ENCODE data around the gene CXCL11.
"Not testable (repeated sequence)": the region's sequence is repeated elsewhere in the genome, so short reads cannot be mapped to it uniquely, and the experiment has no call there.

The CXCL11 gene

DNA sequence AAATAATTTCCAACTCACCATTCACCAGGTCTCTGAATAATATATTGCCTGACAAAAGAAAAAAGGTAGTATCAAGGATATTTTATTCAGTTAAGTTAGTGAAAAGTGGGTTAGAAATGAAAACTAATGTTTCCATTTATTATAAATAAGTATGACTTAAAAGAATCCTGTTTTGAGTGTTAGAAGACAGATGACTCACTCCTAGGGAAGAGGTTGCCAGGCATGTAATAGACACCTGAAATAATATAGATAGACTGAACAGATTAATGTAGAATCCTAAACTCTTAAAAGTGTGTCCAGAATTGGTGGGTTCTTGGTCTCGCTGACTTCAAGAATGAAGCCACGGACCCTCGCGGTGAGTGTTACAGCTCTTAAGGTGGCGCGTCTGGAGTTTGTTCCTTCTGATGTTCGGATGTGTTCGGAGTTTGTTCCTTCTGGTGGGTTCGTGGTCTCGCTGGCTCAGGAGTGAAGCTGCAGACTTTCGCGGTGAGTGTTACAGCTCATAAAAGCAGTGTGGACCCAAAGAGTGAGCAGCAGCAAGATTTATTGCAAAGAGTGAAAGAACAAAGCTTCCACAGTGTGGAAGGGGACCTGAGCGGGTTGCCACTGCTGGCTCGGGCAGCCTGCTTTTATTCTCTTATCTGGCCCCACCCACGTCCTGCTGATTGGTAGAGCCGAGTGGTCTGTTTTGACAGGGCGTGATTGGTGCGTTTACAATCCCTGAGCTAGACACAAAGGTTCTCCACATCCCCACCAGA, 6.5 kb upstream of the CXCL11 start:
- not testable (repeated sequence) for DNase-seq

DNA sequence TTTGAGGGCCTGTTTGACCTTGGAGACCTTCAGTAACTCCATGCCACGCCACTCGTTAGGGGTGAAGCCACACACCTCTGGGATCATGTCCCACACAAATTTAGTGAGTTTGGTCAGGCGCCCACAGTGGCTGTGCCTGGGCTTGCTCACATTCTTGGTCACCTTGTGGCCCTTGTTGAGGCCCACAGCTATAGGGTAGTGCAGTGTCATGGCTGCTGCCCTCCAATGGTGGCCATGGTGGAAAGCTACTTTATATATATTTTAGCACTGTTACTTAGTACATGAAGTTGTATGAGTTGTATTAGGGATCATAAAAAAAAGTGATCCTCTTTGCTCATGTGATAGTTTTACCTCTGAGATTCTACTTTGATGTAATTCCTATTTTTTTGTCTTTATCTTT, 985 bp upstream of the CXCL11 start:
- no peak for DNase-seq

DNA sequence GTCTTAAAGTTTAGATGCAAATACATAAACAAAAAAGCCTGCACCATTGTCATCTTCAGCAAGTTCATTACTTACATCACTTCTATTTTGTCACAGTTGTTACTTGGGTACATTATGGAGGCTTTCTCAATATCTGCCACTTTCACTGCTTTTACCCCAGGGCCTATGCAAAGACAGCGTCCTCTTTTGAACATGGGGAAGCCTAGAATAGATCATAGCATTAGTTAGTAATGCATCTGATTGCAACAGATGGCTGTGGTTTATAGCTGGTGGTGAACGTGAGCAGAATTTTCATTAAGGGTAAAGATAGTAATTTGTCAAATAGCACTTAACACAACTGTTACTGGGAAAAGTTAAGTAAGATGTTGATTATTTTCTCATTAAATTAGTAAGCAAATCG, 729 bp downstream of the CXCL11 start:
- no peak for DNase-seq

DNA sequence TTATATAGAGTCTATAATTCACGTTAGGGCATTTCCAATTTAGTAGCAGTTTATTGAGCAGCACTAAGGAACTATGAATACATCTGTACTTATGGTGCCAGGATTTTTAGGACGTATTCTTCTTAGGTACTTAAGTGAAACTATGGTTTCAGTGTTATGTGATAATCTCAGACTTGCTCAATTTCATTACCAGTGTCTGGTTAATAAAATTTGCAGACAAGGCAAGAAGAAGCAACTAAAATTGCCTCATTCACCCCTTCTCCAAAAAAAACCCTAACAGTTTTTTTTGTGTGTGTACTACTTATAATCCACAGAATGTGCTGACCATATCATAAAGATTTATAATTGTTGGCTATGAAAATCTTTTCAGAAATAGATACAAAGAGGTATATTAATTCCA, 6.6 kb downstream of the CXCL11 start:
- no peak for DNase-seq

DNA sequence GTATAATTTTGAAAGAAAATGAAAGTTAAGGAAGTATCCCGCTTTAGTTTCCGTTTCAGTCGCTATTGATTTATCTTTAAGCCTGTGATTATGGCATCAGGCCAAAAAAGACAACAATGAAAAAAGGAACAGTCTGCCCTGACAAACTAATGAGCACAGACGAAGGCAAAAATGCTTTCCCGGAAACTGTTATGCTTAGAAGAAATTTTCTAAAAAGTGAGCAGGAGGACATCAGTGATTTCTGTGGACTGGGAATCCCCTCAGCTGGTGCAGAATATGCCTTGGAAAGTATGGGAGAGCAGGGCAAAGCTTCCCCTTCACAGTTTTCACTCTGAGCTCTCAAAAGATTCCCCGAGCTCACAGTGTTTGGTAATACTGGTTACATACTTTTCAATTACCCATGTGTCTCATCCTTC, 7.5 kb downstream of the CXCL11 start:
- no peak for DNase-seq

DNA sequence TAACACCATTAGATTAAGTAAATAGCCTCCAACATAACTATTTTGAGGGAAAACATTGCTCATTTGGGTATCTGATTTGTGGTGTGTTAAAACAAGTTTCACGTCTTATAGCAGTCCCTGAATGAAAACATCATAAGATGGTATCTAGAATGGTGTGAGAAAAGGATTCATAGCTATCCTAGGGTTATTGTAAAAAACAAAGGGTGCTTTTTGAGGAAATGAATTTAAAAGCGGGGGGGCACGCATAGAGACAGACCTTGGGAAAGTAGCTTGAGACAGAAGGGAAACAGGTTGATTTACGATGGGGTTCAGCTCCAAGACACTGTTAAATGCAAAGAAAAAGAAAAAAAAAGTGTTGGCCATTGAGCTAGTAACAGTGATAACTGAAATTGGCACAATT, 11.8 kb downstream of the CXCL11 start:
- DNase-seq, result no peak

DNA sequence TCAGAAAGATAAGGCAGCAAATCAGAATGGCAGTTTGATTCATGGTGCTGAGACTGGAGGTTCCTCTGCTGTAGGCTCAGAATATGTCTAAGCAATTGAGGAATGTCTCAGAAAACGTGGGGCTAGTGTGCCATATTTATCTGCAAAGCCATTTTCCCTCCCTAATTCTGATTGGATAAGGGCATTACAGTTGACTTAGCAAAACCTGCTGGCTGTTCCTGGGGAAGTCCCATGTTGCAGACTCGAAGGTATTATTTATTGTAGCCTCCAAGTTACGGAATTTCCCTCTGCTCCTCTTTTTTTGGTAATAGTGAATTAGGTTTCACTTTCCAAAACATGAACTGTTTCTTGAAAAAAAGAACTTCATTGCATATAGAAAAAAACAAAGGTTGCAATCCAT, 12.5 kb downstream of the CXCL11 start, which contains the start of gene CXCL10:
CXCL10 (minus strand) TSS at position 109 of the 400 bp plus-strand sequence; CDS start at position 43, 66 bp downstream.
- no peak for DNase-seq

DNA sequence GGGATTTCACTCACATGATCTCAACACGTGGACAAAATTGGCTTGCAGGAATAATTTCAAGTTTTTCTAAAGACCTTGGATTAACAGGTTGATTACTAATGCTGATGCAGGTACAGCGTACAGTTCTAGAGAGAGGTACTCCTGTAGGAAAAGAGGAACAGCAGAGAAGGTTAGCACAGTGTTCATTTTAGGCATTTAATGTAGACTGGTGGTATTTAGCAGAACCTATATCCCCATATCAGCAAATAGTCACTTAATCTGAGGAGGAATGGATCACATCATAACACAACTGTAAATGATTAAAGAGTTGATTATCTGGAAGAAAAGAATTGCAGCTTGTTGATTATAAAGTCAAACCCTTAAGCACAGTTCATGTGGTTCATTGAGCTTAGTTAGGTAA, 13.2 kb downstream of the CXCL11 start:
- no peak for DNase-seq

DNA sequence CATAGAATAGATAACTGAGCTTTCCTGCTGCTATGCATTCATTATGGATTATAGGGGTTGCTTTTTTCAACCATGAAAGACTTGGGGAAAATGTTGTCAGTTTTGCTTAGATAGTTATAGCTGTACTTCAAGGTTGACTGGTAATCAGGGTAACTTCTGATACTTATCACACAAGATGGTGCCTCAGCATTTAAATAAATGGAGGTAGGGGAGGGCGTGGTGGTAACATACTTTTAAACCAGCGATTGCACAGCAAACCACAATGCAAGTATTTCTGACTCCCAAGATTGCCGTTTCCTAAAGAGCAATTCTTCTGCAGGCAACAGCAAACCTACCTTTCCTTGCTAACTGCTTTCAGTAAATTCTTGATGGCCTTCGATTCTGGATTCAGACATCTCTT, 13.8 kb downstream of the CXCL11 start:
- no peak for DNase-seq

DNA sequence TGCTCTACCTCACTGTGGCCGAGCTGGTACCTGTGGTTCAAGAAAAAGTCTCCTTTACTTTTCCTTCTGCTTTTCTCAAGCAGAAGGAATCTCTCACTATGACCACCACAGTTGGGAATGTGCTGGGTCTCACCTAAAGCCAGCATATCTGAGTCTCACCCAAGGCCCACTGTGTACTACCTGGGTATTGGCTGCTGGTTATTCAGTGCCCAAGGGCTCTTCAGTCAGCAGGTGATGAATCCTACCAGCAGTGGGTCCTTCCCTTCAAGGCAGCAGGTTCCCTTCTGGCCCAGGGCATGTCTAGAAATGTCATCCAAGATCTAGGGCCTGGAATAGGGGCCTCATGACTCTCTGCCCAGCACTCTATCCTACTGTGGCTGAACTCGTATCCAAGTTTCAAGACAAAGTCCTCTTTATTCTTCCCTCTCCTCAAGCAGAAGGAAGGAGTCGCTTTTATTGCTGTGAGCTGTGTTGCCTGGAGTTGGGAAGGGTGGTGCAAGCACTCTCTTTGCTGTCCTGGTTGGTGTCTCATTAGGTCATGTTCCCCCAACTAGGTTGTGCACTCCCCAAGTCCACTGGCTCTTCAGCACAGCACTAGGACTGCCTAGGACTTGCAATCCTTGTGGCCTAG, 18.7 kb downstream of the CXCL11 start:
- no peak for DNase-seq

DNA sequence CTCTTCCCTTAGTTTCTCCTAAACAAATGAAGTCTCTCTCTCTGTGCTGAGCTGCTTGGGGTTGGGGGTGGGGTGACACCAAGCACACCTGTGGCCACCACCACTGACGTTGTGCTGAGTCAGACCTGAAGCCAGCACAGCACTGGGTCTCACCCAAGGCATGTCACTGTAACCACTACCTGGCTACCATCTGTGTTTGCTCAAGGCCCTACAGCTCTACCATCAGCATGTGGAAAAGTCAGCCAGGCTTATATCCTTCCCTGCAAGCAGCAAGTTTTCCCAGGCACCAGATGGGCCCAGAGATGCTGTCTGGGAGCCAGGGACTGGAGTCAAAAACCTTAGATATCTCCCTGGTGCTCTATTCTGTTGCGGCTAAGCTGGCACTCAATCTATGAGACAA, 19.5 kb downstream of the CXCL11 start:
- DNase-seq, result no peak

DNA sequence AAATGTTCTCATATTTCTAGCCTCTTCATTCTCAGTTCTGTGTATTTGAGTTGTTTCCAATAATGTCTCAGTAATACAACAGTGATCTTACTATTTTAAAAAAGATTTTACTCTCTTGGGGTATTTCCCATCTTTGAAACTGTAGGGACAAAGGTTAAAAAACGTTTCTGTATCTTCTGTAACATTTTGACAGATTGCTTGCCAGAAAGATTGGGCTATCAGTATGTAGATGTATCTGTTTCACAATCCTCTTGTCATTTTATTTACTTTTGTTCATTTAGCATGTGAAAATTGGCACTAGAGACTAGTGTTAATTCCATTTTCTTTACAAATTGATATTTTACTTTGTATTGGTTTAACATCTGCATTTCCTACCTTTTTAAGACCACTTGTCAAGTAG, 22.3 kb downstream of the CXCL11 start:
- no peak for DNase-seq

DNA sequence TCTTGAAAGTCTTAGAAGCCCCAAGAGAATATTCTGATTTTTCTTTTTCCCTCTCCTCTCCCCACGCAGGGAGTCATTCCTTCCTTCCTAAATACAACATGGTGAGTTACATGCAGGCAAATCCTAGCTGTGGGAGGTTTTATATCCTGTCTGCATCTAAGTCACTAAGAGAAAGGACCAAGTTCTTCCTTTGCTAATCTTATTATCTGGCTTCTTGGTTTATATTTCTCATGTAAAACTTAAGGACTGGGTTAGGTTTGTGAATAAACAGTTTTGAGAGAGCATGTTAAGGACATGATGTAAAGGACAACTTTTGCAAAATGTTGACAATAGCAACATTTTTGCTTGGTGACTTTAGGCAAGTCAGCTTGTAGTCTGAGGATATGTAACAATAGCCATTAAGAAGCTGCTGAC, 23.5 kb downstream of the CXCL11 start:
- DNase-seq, result no peak

DNA sequence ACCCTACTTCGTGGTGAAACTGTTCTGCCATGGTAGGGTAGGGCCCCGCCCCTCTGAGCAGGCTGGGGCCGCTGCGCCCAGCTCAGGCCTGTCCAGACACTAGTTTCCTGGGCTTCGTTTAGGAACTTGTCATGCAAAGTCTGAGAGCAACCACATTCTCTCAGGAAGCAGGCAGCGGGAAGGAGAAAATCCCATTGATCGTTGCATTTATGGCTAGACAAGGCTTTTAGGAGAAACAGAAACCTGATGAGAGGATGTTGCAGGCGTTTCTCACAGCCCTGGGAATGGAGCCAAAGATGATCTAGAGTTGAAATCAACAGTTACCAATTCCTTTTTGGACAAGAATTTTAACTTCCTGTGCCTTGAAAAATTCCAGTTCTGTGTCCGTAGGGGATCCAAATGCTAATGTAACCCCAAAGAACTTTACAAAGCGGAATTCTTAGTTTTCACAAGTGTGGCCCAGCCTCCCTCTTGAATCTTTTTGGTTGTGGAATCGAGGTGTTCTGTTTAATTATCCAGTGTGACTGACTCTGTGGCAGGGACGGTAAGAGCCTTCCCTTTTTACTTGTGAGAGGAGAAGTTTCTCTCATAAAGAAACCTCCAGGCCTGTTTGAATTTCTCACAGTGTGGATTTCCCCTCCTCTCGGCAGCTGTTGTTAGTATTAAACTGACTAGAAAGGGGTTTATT, 24.0 kb downstream of the CXCL11 start:
- no peak for DNase-seq

DNA sequence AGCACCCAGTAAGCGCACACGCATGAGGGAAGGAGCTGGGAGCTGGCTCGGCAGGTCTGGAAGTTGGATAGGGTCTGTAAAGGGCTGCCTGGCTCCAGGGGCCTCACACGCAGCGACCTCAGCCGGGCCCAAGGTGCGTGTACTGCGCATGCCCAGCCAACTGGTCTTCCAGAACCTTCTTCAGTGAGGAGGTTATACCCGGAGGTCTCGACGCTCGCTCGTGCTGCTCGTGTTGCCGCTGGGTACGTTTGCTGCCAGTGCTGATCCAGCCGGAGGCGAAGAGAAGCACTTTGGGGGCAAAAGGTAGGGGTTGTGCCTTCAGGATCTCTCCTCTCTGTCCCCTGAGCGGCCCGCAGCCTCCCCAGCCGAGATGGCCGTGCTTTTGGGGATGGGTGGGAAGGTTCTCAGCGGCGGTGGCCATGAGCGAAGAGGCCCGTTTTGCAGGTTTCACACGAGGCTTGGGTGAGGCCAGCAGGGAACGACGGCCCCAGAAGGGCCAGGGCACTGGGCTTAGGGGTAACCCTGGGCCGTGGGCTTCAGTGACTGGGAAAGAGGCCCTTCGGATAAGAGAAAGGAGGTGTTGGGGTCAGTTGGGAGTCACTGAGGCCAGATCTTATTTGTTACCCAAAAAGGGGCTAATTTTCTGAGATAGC, 24.7 kb downstream of the CXCL11 start:
- DNase-seq, result no peak

DNA sequence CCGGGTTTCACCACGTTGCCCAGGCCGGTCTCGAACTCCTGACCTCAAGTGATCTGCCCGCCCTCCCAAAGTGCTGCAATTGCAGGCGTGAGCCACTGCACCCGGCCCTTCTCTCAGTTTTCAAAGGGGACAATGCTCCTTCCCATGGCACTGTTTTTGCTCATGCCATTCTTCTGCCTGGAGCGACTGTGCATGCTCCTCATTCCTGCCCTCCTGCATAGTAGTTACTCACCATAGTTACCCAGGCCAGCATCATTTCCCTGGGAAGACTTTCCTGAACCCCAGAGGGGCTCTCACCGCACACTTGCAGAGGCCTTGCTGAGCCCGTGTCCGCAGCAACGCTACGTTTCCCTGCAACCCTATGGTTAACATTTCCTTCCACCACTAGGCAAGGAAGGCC, 25.3 kb downstream of the CXCL11 start:
- DNase-seq, result no peak

DNA sequence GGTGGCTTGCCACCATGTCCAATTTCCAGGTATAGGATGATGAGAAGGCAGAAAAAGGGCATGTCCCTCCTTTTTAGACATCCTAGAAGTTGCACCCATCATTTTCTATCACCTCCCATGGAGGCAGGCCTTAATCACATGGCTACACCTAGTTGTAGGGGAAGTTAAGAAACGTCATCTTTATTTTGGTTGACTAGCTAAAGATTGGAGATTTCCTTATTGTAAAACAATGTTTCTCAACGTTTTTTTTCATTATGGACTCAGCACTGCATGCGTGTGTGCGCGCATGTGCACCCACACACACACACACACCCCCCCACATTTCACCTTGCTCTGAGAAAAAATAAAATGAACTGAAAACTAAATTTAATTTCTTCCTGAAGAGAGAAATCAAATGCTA, 26.6 kb downstream of the CXCL11 start:
- DNase-seq, result no peak

DNA sequence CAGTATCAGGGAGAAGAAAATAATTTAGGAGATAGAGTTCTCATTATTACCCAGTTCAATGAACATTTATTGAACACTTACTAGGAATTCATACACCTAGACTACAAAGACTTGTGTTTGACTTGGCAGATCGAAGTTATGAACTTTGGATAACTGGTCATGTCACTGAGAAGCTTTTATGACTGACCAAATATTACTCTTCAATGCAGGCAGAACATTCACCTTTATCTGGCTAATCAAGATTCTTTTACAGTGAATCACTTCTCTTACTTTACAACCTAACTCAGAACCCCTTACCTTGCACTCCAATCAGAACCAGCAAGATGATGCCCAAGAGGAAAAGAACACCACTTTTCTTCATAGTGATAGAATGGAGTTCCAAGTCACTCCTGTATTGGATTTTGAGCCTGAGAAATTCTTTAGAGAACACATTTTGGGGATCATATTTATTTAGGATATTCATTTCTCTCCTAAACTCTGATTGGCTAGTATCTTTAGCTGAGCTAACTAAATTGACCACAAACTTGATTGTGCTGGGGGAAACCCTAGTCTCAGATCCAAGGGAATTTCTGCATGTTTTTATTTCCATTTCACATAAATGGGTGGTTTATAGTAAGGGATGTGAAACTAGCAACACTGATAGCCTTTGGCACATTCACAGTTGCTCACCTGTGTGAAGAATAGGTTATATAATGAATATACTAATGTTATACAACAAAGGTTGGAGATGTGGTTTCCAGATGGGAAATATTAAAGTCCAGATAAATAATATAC, 28.6 kb downstream of the CXCL11 start, which contains the start of gene CXCL9:
CXCL9 (minus strand) TSS at position 421 of the 774 bp plus-strand sequence; CDS start at position 361, 60 bp downstream.
- DNase-seq, result no peak

DNA sequence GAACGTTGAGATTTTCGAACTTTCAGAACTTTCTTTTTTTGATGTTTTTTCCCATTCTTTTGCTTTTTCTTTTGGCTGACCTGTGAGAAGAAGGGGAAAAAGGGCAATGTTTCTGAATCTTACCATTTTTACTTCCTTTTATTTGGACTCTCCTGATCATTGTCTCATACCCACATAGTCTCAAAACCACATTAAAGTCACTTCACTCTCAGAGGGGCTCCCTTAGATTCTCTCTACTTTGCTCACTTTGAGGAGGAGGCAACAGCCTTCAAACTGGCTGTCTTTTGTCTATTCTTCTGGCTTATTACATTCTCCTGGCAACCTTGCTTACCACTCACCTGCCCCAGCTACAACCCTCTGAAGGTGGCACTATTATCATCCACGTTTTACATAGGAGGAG, 32.2 kb downstream of the CXCL11 start:
- no peak for DNase-seq

DNA sequence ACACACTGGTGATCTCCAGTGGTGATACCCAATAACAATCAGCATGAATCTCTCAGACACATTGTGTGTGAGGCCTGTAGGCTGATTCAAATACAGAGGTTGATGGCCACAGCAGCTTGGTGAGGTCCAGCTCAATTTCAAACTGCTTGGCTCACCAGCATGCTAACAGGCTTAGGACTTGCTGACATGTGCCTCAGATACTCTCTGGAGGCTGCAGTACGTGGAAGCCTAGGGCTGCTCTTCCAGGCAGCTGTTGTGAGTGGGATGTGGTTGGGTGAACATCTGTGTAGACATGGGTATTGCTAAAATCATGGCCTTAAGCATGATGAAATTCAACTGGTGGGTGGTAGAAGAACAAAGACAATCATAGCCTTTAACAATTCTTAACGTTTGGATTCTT, 32.8 kb downstream of the CXCL11 start:
- no peak for DNase-seq

DNA sequence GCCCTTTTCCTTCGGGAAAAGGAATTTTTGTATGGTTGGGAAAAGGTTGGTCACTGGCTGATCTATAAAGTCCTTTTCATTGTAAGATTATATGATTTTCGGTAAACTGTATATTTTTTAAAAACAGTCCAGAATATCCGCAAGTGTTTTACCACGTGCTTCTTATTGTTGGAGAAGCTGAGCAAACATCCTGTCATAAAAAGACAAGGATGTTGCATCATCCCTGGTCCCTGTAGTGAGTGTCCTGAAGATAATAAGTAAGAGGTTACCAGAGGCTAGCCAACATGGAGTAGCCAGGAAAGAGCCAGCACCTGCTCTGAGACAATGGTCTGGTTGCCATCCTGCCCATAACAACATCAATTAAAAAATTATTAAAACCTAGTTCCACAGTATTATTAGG, 33.7 kb downstream of the CXCL11 start:
- DNase-seq, result no peak

DNA sequence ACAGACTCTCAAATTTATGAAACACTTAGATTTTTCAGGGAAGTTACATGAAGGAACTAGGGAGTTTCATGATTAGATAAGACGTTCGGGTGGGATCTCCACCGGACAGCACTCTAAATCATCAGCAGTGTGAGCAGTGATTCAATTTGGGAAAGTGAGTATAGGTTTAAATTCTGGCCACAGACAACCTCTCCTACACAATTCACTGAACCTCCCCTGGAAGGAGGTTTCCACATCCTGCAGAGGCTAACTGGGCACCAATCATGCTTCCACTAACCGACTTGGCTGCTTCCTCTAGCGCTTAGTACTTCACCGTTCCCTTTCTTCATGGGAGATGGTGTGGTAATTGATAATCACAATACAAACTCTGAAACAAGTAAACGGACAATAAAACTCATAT, 34.2 kb downstream of the CXCL11 start:
- no peak for DNase-seq

DNA sequence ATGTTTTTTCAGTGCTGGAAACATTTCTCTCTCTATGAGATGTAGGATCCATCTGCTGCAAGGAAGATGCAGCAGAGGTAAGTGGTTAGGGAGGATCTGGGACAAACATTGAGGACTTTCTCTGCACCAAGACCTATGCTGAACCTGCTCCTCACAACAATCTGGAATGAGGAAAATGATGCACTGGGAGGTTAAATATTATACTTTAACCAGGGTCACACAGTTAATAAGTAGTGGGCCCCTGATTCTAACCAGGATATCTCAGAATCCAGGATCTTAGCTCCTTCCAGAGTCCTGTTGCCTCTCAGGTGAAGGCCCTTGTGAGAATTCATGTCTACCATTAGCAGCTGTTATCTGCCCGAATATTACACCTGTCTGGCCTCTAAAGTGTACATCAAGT, 35.6 kb downstream of the CXCL11 start:
- DNase-seq, result no peak
